ENCODE results near the gene DAPK2.

DAPK2 gene

DNA sequence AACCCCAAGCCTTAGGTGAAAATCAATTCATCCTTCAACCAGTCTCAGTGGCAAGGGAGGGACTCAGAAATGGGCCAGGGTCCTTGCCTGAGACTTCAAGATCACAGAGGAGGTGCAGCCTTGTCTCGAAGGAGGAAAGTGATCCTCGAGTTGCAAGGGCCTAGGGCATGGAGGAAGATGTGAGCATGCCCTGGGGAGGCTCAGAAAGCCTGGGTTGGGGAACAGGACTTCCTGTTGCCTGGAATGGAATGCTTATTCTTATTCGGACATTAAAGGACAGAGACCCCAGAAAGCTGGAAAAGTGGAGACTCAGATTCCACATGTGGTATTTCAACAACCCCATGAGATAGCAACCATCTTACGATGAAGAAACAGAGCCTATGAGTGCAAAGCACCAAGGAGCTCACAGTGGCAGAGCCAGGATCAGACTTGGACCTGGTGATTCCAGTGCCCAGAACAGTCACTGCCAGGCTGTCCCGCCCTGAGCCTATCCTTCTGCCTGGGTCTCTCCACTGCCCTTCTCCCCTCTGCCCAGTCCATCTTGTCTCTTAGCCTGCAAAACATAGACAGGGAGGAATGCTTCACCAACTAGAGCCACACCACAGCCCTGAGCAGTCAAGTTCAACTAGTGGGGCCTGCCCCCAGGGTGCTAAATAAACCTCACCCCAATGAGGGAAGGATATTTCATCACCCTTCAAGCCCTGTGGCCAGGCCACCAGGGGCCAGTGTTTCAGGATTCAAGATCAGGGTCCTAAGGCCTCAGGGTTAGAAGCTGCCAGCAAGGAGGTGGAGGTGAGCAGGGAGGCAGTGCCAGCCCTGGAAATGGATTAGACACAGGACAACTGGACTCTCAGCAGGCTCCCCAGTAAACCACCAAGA, 21.9 kb downstream of the DAPK2 start:
- no peak for DNase-seq (ENCODE audit: low read depth in 2 of 2, low spot score in 1 of 2)

DNA sequence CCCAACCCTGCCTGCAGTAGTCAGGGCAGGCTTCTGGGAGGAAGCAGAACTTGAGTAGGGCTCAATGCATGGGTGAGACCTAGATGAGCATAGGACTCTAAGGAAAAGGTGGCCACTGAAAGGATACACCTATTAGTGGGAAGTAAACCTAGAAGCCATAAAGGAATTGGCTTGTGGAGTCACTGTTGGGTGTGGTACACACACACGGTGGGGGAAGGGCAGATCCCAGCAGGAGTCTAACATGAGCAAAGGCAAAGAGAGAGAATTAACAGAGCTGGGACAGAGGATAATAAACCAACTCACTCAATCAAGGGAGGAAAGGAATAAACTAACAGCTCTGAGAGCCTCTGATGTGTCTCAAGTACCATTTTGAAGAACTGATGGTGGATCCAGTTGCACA, 23.1 kb downstream of the DAPK2 start:
- no peak for DNase-seq (ENCODE audit: low read depth in 2 of 2, low spot score in 1 of 2)

DNA sequence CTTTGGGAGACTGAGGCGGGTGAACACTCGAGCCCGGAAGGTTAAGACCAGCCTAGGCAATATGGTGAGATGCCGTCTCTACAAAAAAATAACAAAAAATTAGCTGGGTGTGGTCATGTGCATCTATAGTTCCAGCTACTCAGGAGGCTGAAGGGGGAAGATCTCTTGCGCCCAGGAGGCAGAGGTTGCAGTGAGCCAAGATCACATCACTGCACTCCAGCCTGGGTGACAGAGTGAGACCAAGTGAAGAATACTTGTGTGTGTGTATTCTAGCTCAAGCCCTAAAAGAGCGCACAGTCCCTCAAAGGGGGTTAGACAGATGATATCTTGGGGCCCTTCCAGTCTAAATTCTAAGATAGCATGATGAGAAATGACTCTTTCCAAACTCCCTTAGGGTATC, 23.7 kb downstream of the DAPK2 start:
- DNase-seq (ENCODE audit: low read depth in 2 of 2, low spot score in 1 of 2): no peak

DNA sequence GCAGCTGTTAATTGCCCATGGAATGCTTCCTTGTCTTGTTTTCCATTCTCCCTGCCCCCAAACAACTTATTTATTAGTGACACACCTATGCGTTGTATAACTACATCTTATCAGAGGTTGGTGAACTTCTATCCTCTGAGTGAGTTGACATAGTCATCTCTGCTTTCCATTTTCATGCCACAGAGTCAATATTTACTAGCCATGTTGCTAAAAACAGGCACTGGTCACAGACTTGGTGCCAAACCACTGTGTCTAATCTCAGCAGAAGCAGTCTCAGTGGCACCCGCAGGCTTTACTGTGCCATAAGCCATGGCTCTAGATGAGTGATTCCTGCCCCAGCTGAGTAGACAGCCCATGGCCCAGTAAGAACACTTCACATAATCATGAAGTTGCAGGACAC, 26.5 kb downstream of the DAPK2 start:
- DNase-seq (ENCODE audit: low read depth in 2 of 2, low spot score in 1 of 2): no peak

DNA sequence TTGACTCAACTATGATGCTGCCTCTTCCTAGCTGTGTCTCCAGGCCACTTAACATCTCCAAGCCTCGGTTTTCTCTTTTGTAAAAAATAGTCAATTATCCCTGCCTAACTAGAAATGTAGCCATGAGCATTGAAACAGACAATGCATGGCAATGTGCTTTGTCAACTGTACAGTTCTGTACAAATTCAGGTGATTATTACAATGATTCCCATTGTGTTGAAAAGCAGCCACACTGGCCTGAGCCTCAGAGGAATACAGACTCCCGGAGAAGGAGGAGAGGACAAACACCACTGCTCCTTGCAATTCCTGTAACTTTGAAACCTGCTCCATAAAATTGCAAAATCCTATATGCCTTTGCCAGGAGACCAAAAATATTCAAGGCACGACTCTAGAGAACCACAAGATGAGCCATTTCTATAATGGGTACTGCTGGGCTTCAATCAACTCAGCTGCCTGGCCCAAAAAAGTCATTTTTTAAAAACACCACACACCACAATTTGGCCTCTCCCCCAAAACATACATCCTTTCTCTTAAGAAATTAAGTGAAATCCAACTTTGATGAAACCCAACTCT, 28.6 kb downstream of the DAPK2 start:
- DNase-seq (ENCODE audit: low read depth in 2 of 2, low spot score in 1 of 2): no peak

DNA sequence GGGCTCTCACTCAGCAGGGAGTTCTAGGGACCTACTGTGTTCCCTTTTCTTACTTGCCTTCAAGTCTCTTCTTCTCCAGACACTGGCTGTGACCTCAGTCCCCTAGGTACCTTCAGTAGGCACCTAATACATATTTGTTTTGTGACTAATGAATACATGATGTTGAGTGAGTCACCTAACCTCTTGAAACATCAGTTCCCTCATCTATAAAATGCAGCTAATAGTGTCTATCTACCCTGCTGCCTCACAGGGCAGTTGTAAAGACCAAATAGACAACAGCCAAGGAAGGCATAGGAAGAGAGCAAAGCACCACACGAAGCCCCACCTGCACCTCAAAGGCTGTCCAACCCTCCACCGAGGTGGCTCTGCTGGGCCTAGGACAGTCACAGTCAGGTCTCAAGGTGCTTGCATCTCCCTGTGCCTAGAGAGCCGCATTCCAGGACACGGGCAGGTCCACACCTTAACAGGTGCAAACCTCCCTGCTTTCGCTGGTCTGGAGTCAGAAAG, 29.1 kb downstream of the DAPK2 start:
- DNase-seq (ENCODE audit: low read depth in 2 of 2, low spot score in 1 of 2): no peak

DNA sequence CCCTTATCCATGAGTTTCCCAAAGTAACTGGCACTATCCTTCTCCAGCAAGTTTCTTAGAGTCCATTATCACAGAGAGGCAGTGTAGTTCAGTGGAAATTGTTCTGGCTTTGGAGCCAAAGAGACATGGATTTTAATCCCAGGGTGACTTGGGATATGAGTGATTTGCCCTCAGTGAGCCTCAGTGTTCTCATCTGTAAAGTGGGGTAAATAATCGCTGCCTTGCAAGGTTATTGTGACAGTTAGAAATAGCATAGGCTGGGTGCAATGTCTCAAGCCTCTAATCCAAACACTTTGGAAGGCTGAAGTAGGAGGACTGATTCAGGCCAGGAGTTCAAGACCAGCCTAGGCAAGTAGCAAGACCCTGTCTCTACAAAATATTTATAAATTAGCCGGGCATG, 30.0 kb downstream of the DAPK2 start:
- DNase-seq (ENCODE audit: low read depth in 2 of 2, low spot score in 1 of 2): no peak

DNA sequence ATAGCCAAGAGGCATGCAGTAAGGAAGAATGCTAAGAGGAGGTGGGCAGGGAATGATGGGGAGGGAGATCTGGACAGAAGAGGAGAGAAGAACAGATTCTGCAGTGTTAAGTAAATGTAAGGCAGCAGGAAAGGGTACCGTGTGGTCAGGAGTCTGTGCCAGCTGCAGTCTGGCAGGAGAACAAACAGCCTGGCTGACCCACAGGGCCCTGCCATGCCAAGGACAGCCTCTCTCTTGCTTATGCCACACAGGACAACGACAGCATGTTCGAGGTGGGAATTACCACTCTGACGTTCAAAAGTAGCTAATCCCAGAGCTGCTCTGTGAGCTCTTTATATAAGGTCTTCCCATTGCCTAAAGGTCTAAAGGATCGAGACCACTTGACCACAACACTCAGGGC, 31.3 kb downstream of the DAPK2 start:
- no peak for DNase-seq (ENCODE audit: low read depth in 2 of 2, low spot score in 1 of 2)

DNA sequence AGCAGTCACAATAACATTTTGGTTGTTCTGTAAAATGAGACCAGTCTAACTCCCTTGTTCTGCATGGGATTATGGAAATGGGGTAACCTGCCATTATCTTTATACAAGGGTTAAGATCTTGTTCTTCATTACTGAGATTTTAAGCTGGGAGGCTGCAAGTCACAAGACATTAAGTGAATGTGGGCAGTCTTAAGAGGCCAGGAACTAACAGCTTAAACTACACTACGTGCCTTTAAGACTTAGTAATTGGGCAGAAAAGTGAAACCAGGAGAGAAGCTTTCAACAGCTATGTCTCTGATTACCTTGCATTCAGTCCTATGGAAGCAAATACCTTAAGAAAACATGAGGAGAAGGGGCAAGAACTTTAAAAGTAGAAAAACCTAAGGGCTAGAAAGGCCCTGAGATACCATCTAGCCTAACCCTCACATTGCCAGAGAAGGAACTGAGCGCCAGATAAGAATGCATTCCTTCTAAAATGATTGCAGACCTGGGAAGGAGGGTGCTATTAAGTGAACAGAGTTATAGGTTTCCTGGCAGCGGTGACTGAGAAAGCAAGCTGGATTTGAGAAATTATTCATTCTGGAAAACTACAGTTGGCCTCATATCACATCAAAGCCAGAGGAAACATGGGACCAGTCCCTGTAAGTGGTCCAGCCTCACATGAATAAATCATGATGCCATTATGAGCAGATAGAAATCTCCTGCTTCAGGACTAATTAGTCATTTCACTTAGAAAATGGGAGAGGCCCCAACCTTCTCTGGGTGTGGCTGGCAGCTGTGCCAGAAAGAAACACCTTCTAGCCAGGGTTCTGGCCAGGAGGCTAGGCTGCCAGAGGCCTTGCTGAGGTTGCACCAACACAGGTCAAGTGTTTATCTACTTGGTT, 32.9 kb downstream of the DAPK2 start:
- DNase-seq (ENCODE audit: low read depth in 2 of 2, low spot score in 1 of 2): no peak

DNA sequence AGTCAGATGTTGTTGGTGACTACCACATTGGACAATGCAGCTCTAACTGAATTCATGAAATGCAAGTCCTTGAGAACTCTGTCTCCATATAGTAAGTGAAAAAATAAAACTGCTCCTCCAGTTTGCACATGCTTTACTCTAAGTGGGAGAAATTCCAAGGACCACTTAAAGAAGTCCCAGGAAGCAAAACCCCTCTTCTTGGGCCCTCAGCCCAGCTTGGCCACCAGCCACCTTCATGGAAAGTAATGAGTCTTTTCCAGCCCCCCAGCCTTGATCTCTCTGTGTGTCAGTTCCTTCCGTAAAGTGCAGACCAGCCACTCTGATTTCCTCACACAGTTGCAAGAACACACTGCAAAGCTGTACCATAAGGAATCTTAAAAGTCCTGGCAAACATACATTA, 34.5 kb downstream of the DAPK2 start:
- no peak for DNase-seq (ENCODE audit: low read depth in 2 of 2, low spot score in 1 of 2)

DNA sequence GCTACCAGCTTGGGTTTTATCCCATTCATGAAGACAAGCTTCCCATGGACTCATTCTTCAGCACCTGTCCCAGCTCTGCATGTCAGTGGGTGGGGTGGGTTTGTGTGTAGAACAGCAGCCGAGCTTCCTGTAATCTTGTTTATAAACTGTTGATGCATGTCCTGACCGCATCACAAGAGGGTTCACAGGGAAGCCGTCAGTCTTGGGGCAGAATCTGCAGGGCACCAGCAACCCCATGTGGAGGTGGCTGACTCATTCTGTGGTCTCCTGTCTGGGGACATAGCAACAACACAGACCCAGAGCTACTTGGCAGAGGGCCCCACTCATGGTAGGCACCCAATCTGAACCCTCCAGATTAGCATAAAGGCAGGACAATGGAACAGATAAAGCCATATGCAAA, 35.6 kb downstream of the DAPK2 start:
- DNase-seq (ENCODE audit: low read depth in 2 of 2, low spot score in 1 of 2): peak; percentile 60 to 72

DNA sequence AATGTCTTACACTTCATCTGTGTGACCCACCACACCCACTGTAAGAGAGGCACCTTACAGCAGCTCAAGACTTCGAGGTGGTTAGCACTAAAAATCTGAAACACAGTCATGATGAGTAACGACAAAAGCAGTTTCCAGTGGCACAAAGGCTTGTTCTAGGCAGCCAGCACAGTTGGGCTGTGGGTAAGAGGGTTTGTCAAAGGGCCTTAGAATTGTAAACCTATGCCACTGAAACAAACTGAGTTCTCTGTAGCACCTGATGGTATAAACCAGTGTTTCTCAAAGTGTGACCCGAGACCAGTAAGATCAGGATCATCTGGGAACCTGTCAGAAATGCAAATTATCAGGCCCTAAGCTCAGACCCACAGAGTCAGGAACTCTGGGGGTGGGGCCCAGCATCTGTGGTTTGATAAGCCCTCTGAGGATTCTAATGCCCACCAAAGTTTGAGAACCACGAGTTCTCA, 36.5 kb downstream of the DAPK2 start:
- peak in 1 of 2 donors; percentile 9 for DNase-seq (ENCODE audit: low read depth in 2 of 2, low spot score in 1 of 2)

DNA sequence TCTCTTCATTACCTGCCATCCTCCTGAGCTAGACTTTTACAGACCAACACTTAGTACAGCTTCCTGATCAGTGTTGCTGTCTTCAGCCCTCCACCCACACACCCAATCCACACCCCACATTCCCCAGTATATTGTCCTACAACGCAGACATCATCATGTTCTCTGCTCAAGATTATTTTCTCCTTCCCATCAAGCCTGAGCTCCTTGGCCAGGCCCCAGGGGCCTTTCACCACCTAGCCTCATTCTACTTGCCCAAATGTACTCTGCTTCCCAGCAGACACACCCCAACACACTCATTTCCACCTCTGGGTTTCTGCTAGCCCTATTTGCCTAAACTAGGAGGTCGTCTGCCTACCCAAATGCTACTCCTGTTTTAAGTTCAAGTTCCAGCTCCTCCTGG, 37.0 kb downstream of the DAPK2 start:
- DNase-seq (ENCODE audit: low read depth in 2 of 2, low spot score in 1 of 2): no peak

DNA sequence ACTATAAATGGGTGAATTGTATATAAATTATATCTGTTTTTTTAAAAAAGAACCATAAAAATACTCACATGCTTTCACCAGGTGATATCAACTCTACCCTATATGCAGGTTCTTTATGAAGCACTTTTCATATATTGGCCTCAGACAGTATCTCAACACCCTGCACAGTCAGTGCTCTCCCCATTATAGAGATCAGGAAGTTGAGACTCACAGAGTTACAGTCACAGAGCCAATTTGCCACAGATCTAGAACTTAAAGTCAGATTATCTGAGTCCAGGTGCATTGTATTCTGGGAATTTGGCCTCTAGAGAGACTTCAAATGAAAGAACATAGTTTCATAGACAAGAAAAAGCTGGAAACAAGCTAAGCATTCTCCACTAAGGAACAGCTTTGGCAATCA, 38.1 kb downstream of the DAPK2 start:
- no peak for DNase-seq (ENCODE audit: low read depth in 2 of 2, low spot score in 1 of 2)

DNA sequence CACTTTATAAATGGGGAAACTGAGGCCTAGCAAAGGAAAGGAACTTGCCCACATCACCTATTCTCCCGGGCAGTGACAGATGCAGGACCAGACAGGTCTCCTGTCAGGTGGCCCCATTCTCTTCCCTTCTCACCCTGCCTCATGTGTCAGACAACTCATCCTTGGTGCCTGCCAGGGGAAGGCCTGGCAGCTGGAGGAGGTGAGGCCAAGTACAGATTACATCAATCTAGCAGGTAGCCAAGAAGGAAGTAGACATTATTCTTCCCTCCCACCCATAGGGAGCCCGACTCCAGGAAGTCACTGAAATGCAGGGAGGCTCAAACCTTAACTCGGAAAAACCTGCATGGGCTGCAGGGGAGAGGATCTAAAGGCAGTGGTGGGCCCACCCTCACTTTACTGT, 39.6 kb downstream of the DAPK2 start:
- no peak for DNase-seq (ENCODE audit: low read depth in 2 of 2, low spot score in 1 of 2)

DNA sequence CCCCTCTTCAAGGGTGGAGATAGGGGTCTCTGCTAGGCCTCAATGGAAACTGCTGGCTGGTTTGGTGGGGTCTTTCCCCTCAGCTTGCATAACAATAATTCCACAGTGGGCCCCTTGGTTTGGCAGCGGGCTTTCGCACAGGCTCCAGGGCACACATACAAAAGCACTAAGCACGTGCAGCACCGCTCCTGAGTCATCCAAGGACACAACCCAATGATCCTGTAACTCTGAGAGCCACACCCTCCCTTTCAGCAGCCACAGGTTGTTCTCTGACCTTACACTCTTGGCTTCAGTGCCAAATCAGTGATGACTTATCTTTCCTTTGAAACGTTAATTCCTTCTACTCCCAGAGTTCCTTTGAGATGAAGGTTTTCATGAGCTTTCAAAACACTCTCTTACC, 41.7 kb downstream of the DAPK2 start:
- DNase-seq (ENCODE audit: low read depth in 2 of 2, low spot score in 1 of 2): no peak

DNA sequence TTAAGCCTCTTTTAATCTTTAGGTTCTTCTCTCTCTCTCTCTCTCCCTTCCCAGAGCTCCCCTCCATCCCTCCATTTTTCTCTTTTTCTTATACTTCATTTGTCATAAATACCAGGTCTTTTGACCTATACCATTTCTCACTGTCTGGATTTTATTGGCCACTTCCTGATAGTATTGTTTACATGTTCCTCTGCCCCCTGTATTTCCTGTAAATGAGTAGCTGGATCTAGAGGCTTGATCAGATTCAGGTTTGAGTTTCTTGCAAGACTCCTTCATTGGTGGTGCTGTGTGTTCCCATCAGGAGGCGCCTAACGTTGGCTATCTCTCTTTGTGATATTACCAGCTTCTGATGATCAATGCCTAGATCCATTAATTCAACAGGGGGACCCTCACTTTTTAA, 42.2 kb downstream of the DAPK2 start:
- DNase-seq (ENCODE audit: low read depth in 2 of 2, low spot score in 1 of 2): no peak

DNA sequence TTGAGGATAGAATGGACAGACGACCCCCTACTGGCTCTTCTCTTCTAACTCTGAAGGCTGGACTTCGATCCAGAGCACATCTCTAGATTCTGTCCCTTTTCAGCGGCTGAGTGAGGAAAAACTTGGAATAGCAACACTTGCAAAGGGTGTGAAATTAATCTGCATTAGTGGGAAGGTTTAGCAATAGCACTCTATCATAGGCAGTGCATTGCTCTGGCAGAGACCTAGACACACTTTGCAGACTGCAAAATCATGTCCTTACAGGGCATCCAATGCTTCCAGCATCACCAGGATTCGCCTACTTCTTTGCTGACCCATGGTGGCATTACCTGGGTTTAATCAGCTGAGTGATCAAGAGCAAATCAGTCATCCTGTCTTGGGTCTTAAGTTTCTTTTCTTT, 43.1 kb downstream of the DAPK2 start:
- no peak for DNase-seq (ENCODE audit: low read depth in 2 of 2, low spot score in 1 of 2)

DNA sequence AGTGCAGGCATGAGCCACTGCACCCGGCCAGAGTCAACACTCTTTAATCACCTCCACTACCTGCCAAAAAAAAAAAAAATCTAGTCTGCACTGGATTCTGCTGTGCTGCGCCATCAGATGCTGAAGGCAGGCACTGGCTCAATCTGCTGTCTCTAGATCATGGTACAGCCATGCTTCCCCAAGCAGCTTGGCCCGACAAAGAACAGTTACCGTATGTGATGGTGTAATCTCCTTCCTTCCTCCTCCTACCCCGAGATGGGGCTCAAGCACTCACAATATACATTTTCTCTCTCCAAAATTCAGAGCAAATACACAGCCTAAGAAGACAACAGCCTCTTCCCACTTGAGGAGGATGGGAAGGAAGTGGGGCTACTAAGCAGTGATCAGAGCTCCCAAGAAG, 45.1 kb downstream of the DAPK2 start:
- DNase-seq (ENCODE audit: low read depth in 2 of 2, low spot score in 1 of 2): no peak

DNA sequence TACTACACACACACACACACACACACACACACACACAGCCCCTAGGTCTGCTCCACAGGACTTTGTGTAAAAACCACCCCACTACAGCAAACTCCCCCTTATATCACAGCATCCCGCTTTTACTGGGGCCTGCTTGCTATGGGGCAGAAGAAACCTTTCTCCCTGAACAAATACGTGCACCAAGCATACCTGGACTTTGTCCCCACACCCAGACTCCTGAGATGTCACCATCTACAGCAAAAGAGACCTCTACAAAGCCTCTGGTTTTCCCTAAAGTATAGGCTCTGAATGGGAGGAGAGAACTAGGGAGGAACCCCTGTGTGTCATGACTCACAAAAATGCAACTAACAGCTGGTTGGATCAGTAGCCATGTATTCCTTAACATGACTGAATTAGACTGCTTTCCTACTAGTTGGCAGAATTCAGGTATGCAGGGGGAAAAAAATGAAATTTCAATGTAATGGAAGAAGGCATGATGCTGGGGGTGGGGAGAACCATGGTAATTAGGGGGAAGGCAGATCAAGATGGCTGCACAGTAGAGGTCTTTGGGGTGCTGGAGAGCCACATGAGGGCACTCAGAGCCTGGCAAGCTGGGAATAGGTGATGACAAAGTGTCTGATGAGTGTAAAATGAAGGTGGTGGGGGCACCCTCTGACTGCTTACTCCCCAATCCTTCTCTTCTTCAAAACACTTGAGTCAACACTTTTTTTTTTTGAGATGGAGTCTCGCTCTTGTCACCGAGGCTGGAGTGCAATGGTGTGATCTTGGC, 45.9 kb downstream of the DAPK2 start:
- no peak for DNase-seq (ENCODE audit: low read depth in 2 of 2, low spot score in 1 of 2)

DNA sequence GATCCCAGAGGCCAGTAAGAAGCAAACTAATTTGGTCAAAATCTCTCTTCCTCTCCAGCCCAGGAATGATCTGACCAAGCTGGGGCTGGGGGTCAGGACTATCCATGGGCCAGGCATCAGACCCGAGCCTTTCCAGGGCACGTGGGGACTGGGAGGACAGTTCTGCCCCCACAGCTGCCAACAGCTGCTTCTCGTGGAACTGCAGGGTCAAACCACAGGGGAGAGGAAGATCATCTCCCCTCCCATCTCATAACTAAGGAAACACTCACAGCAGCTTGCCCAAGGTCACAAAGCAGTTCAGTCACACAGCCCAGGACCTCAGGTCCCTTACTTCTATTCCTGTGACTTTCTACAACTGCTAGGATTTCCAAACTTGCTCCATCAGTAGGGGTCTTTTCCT, 47.1 kb downstream of the DAPK2 start:
- no peak for DNase-seq (ENCODE audit: low read depth in 2 of 2, low spot score in 1 of 2)

Data from stimulated activated CD8-positive, alpha-beta memory T cell treated with anti-CD3 and anti-CD28 coated beads, Interleukin-4, amount 100 ng/mL, for 1 hour (primary cell).